Measurements from ENCODE around the gene SAPCD1.

The SAPCD1 gene

DNA sequence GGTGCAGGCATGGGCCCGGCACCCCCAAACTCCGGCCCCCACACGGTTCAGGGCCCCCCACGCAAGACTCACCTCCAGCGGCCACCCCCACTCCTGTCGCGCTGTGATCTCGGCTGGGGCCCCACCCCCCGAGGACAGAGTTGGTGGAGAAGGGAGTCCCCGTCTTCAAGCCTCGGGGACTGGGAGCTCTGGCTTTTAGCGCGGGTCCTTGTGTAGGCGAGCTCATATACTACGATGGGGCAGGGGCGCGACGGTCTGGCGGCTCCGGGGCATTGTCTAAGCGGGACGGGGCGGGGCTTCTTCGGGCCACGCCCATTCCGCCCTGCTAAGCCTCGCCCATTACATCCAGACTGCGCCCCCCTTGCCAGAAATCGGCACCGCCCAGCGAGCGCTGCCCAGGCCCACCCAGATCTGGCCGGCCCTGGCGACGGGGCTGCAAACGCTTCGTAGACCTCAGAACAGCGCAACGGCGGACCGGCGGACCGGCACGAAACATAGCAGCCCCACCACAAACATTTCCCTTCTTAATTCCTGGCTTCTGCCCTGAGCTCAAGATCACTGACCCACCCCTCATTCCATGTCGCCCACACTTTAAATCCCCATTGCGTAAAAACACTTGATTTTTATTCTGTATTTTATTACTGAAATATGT, 32.4 kb upstream of the SAPCD1 start:
- Histone ChIP-seq H3K9ac (ENCODE audit: low read length in 2 of 2) (peak overlapping the region; percentile 87 to 90), H3K36me3 (ENCODE audit: control insufficient read depth in 2 of 2, insufficient read depth in 2 of 2, low read length in 2 of 2) (peaks cover 31 to 37% of the 10 kb centered on the region in 2 donors), H3K4me1 (ENCODE audit: control insufficient read depth, insufficient read depth, low read length) (peaks cover 38% of the 10 kb centered on the region)

DNA sequence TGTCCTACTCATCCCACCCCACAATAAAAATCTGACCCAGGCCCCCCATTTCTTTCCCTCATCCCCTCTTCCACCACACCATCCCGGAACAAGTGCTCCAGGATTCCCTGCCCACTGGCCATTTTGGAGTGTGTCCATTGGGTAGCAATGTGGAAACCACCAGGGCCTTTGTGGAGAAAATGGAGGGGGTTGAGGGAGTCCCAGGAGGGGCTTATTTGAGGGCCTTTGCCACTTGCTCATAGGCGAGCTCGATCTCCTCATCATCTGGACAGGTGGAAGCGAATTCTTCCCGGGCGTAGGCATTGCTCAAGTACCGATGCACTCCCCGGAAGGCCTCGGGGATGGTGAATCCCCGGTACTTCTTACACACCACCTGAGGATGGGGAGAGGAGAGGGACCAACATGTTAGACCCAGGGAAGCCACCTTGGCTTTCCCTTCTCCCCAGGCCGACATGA, 31.8 kb upstream of the SAPCD1 start:
- Histone ChIP-seq H3K9me3 (ENCODE audit: control insufficient read depth in 2 of 2, low read length in 2 of 2) (no peaks in the 10 kb centered on the region), H3K27ac (ENCODE audit: low read length) (peak overlapping the region; percentile 93), H3K9ac (ENCODE audit: low read length in 2 of 2) (peak overlapping the region in 1 of 2 donors; percentile 87), H3K4me3 (ENCODE audit: low read length in 2 of 2) (peak overlapping the region; percentile 93), H3K36me3 (ENCODE audit: control insufficient read depth in 2 of 2, insufficient read depth in 2 of 2, low read length in 2 of 2) (peaks cover 29 to 37% of the 10 kb centered on the region in 2 donors), H3K4me1 (ENCODE audit: control insufficient read depth, insufficient read depth, low read length) (peaks cover 44% of the 10 kb centered on the region), H3K27me3 (ENCODE audit: control insufficient read depth in 1 of 2, insufficient read depth in 2 of 2, low read length in 2 of 2) (no peaks in the 10 kb centered on the region)

More for the DNA sequence above, 32.4 kb upstream of the SAPCD1 start:
- H3K27me3 ChIP-seq (ENCODE audit: control insufficient read depth in 1 of 2, insufficient read depth in 2 of 2, low read length in 2 of 2): no peaks in the 10 kb centered on the region
- no peaks in the 10 kb centered on the region for H3K9me3 ChIP-seq (ENCODE audit: control insufficient read depth in 2 of 2, low read length in 2 of 2)
- H3K27ac ChIP-seq (ENCODE audit: low read length): peak overlapping the region; percentile 93
- peak overlapping the region; percentile 93 for H3K4me3 ChIP-seq (ENCODE audit: low read length in 2 of 2)

GRCh38 chr6:31732029-31732428, 30.4 kb upstream of the SAPCD1 start:
- Histone ChIP-seq H3K4me3 (ENCODE audit: low read length in 2 of 2) (no peak overlapping the region), H3K27me3 (ENCODE audit: control insufficient read depth in 1 of 2, insufficient read depth in 2 of 2, low read length in 2 of 2) (no peaks in the 10 kb centered on the region), H3K36me3 (ENCODE audit: control insufficient read depth in 2 of 2, insufficient read depth in 2 of 2, low read length in 2 of 2) (peaks cover 22 to 27% of the 10 kb centered on the region in 2 donors), H3K27ac (ENCODE audit: low read length) (no peak overlapping the region), H3K4me1 (ENCODE audit: control insufficient read depth, insufficient read depth, low read length) (peaks cover 54% of the 10 kb centered on the region), H3K9me3 (ENCODE audit: control insufficient read depth in 2 of 2, low read length in 2 of 2) (no peaks in the 10 kb centered on the region), H3K9ac (ENCODE audit: low read length in 2 of 2) (no peak overlapping the region)

GRCh38 chr6:31733734-31734133, 28.7 kb upstream of the SAPCD1 start:
- Histone ChIP-seq H3K27ac (ENCODE audit: low read length) (peak overlapping the region; percentile 86), H3K9ac (ENCODE audit: low read length in 2 of 2) (peak overlapping the region in 1 of 2 donors; percentile 82), H3K4me1 (ENCODE audit: control insufficient read depth, insufficient read depth, low read length) (peaks cover 46% of the 10 kb centered on the region), H3K27me3 (ENCODE audit: control insufficient read depth in 1 of 2, insufficient read depth in 2 of 2, low read length in 2 of 2) (no peaks in the 10 kb centered on the region), H3K4me3 (ENCODE audit: low read length in 2 of 2) (no peak overlapping the region), H3K36me3 (ENCODE audit: control insufficient read depth in 2 of 2, insufficient read depth in 2 of 2, low read length in 2 of 2) (peaks cover 19 to 21% of the 10 kb centered on the region in 2 donors), H3K9me3 (ENCODE audit: control insufficient read depth in 2 of 2, low read length in 2 of 2) (no peaks in the 10 kb centered on the region)

DNA sequence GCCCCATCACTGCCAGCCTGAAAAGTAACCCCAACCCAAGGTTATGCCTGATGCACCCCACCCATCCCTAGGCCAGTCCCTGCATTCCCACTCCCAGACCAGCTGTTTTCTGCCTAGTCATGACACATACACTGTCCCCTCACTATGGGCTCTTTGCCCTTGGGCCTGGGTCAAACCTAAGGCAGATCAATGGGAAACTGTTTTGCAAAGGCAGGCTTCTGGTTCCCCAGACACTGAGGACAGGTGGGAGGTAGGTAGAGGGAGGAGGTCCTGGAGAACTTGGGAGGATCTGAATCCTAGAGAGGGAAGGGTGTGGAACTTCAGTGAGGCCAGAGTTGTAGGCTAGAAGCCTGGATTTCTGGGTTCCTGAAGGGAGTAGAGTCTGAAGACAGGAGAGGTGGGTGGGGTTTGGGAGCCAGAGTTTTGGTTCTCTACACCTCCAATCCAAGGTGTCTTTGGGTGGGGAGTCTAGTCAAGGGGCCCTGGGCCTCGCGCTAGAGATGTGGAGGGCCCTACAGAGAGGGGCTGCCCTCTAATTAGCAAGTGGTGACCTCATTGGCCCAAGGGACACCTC, 28.1 kb upstream of the SAPCD1 start:
- Histone ChIP-seq H3K36me3 (ENCODE audit: control insufficient read depth in 2 of 2, insufficient read depth in 2 of 2, low read length in 2 of 2) (peaks cover 19 to 21% of the 10 kb centered on the region in 2 donors), H3K27me3 (ENCODE audit: control insufficient read depth in 1 of 2, insufficient read depth in 2 of 2, low read length in 2 of 2) (no peaks in the 10 kb centered on the region), H3K4me3 (ENCODE audit: low read length in 2 of 2) (peak overlapping the region; percentile 71 to 89), H3K9ac (ENCODE audit: low read length in 2 of 2) (peak overlapping the region; percentile 82 to 93), H3K4me1 (ENCODE audit: control insufficient read depth, insufficient read depth, low read length) (peaks cover 46% of the 10 kb centered on the region), H3K27ac (ENCODE audit: low read length) (peak overlapping the region; percentile 86), H3K9me3 (ENCODE audit: control insufficient read depth in 2 of 2, low read length in 2 of 2) (no peaks in the 10 kb centered on the region)

- Histone ChIP-seq H3K4me3 (ENCODE audit: low read length in 2 of 2) (peak overlapping the region; percentile 71 to 89), H3K9ac (ENCODE audit: low read length in 2 of 2) (peak overlapping the region; percentile 82 to 93), H3K36me3 (ENCODE audit: control insufficient read depth in 2 of 2, insufficient read depth in 2 of 2, low read length in 2 of 2) (peaks cover 19 to 21% of the 10 kb centered on the region in 2 donors), H3K27ac (ENCODE audit: low read length) (peak overlapping the region; percentile 86), H3K9me3 (ENCODE audit: control insufficient read depth in 2 of 2, low read length in 2 of 2) (no peaks in the 10 kb centered on the region), H3K4me1 (ENCODE audit: control insufficient read depth, insufficient read depth, low read length) (peaks cover 48% of the 10 kb centered on the region), H3K27me3 (ENCODE audit: control insufficient read depth in 1 of 2, insufficient read depth in 2 of 2, low read length in 2 of 2) (no peaks in the 10 kb centered on the region)
Measured at GRCh38 chr6:31734821-31735406, 27.5 kb upstream of the SAPCD1 start.

DNA sequence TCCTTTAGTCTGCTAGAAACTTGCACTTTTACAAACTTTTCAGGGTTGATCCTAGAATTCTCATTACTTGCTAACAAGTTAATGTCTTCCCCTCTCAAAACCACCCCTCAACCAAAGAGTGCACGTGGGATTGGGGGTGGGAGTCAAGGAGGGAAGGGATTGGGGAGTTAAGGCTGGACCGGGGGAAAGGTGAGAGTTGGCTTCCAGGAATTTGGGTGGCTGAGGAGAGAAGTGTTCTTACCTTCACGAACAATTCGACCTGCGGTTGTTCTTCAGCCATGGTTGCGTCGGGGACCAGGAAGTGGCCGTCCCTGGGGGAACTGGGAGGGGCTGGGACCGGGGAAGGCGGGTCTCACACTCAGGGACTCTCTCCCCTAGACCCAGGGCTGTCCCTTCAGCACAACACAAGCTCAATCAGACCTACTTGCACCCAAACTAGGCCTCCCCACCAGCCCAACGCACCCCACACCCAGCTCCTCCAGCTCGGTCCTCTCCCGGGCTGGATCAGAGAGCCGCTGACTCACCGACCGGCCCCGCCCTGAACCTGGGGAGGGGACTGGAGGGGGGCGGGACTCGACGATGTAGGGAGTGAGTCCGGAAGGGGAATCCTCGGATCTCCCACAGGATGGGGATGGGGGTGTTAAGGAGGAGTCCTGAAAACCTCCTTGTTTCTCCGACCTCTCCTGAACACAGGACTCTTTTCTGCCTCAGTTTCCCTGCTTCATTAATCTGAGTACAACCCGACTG, 26.3 kb upstream of the SAPCD1 start, which contains the start of gene CLIC1:
CLIC1 (minus strand) TSS at position 510 of the 747 bp plus-strand sequence; CDS start at position 280, 230 bp downstream.
- Histone ChIP-seq H3K9me3 (ENCODE audit: control insufficient read depth in 2 of 2, low read length in 2 of 2) (no peaks in the 10 kb centered on the region), H3K36me3 (ENCODE audit: control insufficient read depth in 2 of 2, insufficient read depth in 2 of 2, low read length in 2 of 2) (peaks cover 19 to 21% of the 10 kb centered on the region in 2 donors), H3K4me3 (ENCODE audit: low read length in 2 of 2) (peak within 1 kb of the TSS; percentile 71 to 89), H3K27me3 (ENCODE audit: control insufficient read depth in 1 of 2, insufficient read depth in 2 of 2, low read length in 2 of 2) (no peaks in the 10 kb centered on the region), H3K4me1 (ENCODE audit: control insufficient read depth, insufficient read depth, low read length) (peaks cover 48% of the 10 kb centered on the region), H3K27ac (ENCODE audit: low read length) (peak within 1 kb of the TSS; percentile 86), H3K9ac (ENCODE audit: low read length in 2 of 2) (peak within 1 kb of the TSS; percentile 82 to 93)

DNA sequence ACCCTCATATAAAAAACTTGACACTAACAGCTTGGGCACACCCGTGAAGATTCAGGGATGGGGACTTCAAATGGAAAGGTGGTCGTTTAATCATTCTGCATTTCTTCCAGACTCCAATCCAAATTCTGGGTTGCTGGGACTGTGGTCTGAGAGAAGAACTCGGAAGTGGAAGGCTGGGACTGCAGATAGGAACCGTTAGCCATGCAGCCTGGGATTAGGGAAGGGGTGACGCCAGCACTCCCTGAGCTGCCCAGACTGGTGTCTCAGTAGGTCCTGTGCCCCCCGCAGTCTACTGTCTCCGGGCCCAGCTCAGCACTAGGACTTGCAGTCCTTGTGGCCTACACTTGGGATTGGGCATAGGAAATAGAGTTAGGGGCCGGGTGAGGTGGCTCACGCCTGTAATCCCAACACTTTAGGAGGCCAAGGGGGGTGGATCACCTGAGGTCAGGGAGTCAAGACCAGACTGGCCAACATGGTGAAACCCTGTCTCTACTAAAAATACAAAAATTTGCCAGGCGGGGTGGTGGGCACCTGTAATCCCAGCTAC, 25.6 kb upstream of the SAPCD1 start:
- Histone ChIP-seq H3K27ac (ENCODE audit: low read length) (peak overlapping the region; percentile 86), H3K27me3 (ENCODE audit: control insufficient read depth in 1 of 2, insufficient read depth in 2 of 2, low read length in 2 of 2) (no peaks in the 10 kb centered on the region), H3K36me3 (ENCODE audit: control insufficient read depth in 2 of 2, insufficient read depth in 2 of 2, low read length in 2 of 2) (peaks cover 16 to 17% of the 10 kb centered on the region in 2 donors), H3K9ac (ENCODE audit: low read length in 2 of 2) (peak overlapping the region; percentile 82 to 93), H3K4me1 (ENCODE audit: control insufficient read depth, insufficient read depth, low read length) (peaks cover 48% of the 10 kb centered on the region), H3K9me3 (ENCODE audit: control insufficient read depth in 2 of 2, low read length in 2 of 2) (no peaks in the 10 kb centered on the region), H3K4me3 (ENCODE audit: low read length in 2 of 2) (peak overlapping the region; percentile 71 to 89)

GRCh38 chr6:31737315-31737990, 25.0 kb upstream of the SAPCD1 start:
- H3K4me1 ChIP-seq (ENCODE audit: control insufficient read depth, insufficient read depth, low read length): peaks cover 48% of the 10 kb centered on the region
- H3K9me3 ChIP-seq (ENCODE audit: control insufficient read depth in 2 of 2, low read length in 2 of 2): no peaks in the 10 kb centered on the region
- H3K27ac ChIP-seq (ENCODE audit: low read length): peak overlapping the region; percentile 31
- peaks cover 11 to 12% of the 10 kb centered on the region in 2 donors for H3K36me3 ChIP-seq (ENCODE audit: control insufficient read depth in 2 of 2, insufficient read depth in 2 of 2, low read length in 2 of 2)
- no peaks in the 10 kb centered on the region for H3K27me3 ChIP-seq (ENCODE audit: control insufficient read depth in 1 of 2, insufficient read depth in 2 of 2, low read length in 2 of 2)
- no peak overlapping the region for H3K4me3 ChIP-seq (ENCODE audit: low read length in 2 of 2)
- peak overlapping the region in 1 of 2 donors; percentile 6 for H3K9ac ChIP-seq (ENCODE audit: low read length in 2 of 2)
